ENCODE measurements around the gene PAM. TPM values are rescaled to one million over a fixed set of nuclear protein-coding genes. Genes with fewer than 3 reads are reported as not detected.

The PAM gene
- total and polyA plus RNA-seq, 2 of the 8 experiments (the other 6 are each of a cell fraction or from before 2014, with no cell fraction given), result 30.4 to 67.8 TPM

- TF ChIP-seq, protein P1, sequence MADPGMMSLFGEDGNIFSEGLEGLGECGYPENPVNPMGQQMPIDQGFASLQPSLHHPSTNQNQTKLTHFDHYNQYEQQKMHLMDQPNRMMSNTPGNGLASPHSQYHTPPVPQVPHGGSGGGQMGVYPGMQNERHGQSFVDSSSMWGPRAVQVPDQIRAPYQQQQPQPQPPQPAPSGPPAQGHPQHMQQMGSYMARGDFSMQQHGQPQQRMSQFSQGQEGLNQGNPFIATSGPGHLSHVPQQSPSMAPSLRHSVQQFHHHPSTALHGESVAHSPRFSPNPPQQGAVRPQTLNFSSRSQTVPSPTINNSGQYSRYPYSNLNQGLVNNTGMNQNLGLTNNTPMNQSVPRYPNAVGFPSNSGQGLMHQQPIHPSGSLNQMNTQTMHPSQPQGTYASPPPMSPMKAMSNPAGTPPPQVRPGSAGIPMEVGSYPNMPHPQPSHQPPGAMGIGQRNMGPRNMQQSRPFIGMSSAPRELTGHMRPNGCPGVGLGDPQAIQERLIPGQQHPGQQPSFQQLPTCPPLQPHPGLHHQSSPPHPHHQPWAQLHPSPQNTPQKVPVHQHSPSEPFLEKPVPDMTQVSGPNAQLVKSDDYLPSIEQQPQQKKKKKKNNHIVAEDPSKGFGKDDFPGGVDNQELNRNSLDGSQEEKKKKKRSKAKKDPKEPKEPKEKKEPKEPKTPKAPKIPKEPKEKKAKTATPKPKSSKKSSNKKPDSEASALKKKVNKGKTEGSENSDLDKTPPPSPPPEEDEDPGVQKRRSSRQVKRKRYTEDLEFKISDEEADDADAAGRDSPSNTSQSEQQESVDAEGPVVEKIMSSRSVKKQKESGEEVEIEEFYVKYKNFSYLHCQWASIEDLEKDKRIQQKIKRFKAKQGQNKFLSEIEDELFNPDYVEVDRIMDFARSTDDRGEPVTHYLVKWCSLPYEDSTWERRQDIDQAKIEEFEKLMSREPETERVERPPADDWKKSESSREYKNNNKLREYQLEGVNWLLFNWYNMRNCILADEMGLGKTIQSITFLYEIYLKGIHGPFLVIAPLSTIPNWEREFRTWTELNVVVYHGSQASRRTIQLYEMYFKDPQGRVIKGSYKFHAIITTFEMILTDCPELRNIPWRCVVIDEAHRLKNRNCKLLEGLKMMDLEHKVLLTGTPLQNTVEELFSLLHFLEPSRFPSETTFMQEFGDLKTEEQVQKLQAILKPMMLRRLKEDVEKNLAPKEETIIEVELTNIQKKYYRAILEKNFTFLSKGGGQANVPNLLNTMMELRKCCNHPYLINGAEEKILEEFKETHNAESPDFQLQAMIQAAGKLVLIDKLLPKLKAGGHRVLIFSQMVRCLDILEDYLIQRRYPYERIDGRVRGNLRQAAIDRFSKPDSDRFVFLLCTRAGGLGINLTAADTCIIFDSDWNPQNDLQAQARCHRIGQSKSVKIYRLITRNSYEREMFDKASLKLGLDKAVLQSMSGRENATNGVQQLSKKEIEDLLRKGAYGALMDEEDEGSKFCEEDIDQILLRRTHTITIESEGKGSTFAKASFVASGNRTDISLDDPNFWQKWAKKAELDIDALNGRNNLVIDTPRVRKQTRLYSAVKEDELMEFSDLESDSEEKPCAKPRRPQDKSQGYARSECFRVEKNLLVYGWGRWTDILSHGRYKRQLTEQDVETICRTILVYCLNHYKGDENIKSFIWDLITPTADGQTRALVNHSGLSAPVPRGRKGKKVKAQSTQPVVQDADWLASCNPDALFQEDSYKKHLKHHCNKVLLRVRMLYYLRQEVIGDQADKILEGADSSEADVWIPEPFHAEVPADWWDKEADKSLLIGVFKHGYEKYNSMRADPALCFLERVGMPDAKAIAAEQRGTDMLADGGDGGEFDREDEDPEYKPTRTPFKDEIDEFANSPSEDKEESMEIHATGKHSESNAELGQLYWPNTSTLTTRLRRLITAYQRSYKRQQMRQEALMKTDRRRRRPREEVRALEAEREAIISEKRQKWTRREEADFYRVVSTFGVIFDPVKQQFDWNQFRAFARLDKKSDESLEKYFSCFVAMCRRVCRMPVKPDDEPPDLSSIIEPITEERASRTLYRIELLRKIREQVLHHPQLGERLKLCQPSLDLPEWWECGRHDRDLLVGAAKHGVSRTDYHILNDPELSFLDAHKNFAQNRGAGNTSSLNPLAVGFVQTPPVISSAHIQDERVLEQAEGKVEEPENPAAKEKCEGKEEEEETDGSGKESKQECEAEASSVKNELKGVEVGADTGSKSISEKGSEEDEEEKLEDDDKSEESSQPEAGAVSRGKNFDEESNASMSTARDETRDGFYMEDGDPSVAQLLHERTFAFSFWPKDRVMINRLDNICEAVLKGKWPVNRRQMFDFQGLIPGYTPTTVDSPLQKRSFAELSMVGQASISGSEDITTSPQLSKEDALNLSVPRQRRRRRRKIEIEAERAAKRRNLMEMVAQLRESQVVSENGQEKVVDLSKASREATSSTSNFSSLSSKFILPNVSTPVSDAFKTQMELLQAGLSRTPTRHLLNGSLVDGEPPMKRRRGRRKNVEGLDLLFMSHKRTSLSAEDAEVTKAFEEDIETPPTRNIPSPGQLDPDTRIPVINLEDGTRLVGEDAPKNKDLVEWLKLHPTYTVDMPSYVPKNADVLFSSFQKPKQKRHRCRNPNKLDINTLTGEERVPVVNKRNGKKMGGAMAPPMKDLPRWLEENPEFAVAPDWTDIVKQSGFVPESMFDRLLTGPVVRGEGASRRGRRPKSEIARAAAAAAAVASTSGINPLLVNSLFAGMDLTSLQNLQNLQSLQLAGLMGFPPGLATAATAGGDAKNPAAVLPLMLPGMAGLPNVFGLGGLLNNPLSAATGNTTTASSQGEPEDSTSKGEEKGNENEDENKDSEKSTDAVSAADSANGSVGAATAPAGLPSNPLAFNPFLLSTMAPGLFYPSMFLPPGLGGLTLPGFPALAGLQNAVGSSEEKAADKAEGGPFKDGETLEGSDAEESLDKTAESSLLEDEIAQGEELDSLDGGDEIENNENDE (IDR thresholded peaks at IDR 0.05; ENCODE audit: insufficient replicate concordance, low read length), result no peak
- TF ChIP-seq TCF12 (IDR thresholded peaks at IDR 0.05; ENCODE audit: low read depth, low read length), result no peak
- TF ChIP-seq POLR2A (IDR thresholded peaks at IDR 0.05; ENCODE audit: control extremely low read depth in 1 of 2, low read depth in 2 of 2, low read length in 2 of 2), result no peak
Measured at GRCh38 chr5:102833146-102833545, 78.0 kb downstream of the PAM start (continued).

Measured in H1 (cell line).